ENCODE data around the gene ABTB2.

ABTB2 gene

GRCh38 chr11:34168642-34169420, 189.0 kb downstream of the ABTB2 start:
- TF ChIP-seq TARDBP (IDR thresholded peaks at IDR 0.05) = no peak
- no peak for TF ChIP-seq FOXM1 (IDR thresholded peaks at IDR 0.05; ENCODE audit: borderline replicate concordance)
- TF ChIP-seq ELF4 (IDR thresholded peaks at IDR 0.05) = no peak
- no peak for TF ChIP-seq SP1 (IDR thresholded peaks at IDR 0.05)
- no peak for TF ChIP-seq HDGF (IDR thresholded peaks at IDR 0.05; ENCODE audit: borderline replicate concordance)
- TF ChIP-seq BHLHE40 (IDR thresholded peaks at IDR 0.05; ENCODE audit: borderline replicate concordance) = no peak
- no peak for TF ChIP-seq L3MBTL2 (conservative IDR thresholded peaks at IDR 0.05)
- no peak for TF ChIP-seq FOXA1 (IDR thresholded peaks at IDR 0.05)
- TF ChIP-seq CTBP1 (IDR thresholded peaks at IDR 0.05; ENCODE audit: borderline replicate concordance) = no peak
- TF ChIP-seq ZNF384 (IDR thresholded peaks at IDR 0.05) = no peak
- no peak for TF ChIP-seq PKNOX1 (IDR thresholded peaks at IDR 0.05)
- TF ChIP-seq FOXK2 (IDR thresholded peaks at IDR 0.05) = no peak
- no peak for TF ChIP-seq NFRKB (IDR thresholded peaks at IDR 0.05)
- TF ChIP-seq LEF1 (IDR thresholded peaks at IDR 0.05; ENCODE audit: borderline replicate concordance) = no peak
- TF ChIP-seq SUZ12 (IDR thresholded peaks at IDR 0.05) = no peak
- no peak for TF ChIP-seq ARNT (IDR thresholded peaks at IDR 0.05)
- CTCF ChIA-PET = no interaction called here
- DNase-seq (ENCODE audit: extremely low spot score) = no peak
- POLR2A ChIA-PET = no interaction called here

GRCh38 chr11:34167961-34168360, 189.8 kb downstream of the ABTB2 start:
- POLR2A ChIA-PET = no interaction called here

GRCh38 chr11:34166806-34167740, 190.7 kb downstream of the ABTB2 start:
- DNase-seq (ENCODE audit: extremely low spot score) = no peak
- ChIA-PET POLR2A (no interaction called here), CTCF (interaction anchor here (1.3 kb wide), 1 partner anchor 325 kb away, joined by 3 read pairs; no protein-coding TSS in a partner anchor)
- TF ChIP-seq NFRKB (IDR thresholded peaks at IDR 0.05) (no peak), PKNOX1 (IDR thresholded peaks at IDR 0.05) (no peak), ARNT (IDR thresholded peaks at IDR 0.05) (no peak), L3MBTL2 (conservative IDR thresholded peaks at IDR 0.05) (no peak), BHLHE40 (IDR thresholded peaks at IDR 0.05; ENCODE audit: borderline replicate concordance) (no peak), HDGF (IDR thresholded peaks at IDR 0.05; ENCODE audit: borderline replicate concordance) (no peak), SUZ12 (IDR thresholded peaks at IDR 0.05) (no peak), FOXA1 (IDR thresholded peaks at IDR 0.05) (no peak), CTBP1 (IDR thresholded peaks at IDR 0.05; ENCODE audit: borderline replicate concordance) (no peak), FOXK2 (IDR thresholded peaks at IDR 0.05) (no peak), SP1 (IDR thresholded peaks at IDR 0.05) (no peak), FOXM1 (IDR thresholded peaks at IDR 0.05; ENCODE audit: borderline replicate concordance) (no peak), TARDBP (IDR thresholded peaks at IDR 0.05) (no peak), LEF1 (IDR thresholded peaks at IDR 0.05; ENCODE audit: borderline replicate concordance) (no peak), ZNF384 (IDR thresholded peaks at IDR 0.05) (no peak)

More at GRCh38 chr11:34167961-34168360, 189.8 kb downstream of the ABTB2 start:
- TF ChIP-seq ARNT (IDR thresholded peaks at IDR 0.05) (no peak), SUZ12 (IDR thresholded peaks at IDR 0.05) (no peak), PKNOX1 (IDR thresholded peaks at IDR 0.05) (no peak), HDGF (IDR thresholded peaks at IDR 0.05; ENCODE audit: borderline replicate concordance) (no peak), BHLHE40 (IDR thresholded peaks at IDR 0.05; ENCODE audit: borderline replicate concordance) (no peak), NFRKB (IDR thresholded peaks at IDR 0.05) (no peak), CTBP1 (IDR thresholded peaks at IDR 0.05; ENCODE audit: borderline replicate concordance) (no peak), ELF4 (IDR thresholded peaks at IDR 0.05) (no peak), FOXM1 (IDR thresholded peaks at IDR 0.05; ENCODE audit: borderline replicate concordance) (no peak), SP1 (IDR thresholded peaks at IDR 0.05) (no peak), LEF1 (IDR thresholded peaks at IDR 0.05; ENCODE audit: borderline replicate concordance) (no peak), L3MBTL2 (conservative IDR thresholded peaks at IDR 0.05) (no peak)
- CTCF ChIA-PET = no interaction called here
- DNase-seq (ENCODE audit: extremely low spot score) = no peak

GRCh38 chr11:34165786-34166555, 191.8 kb downstream of the ABTB2 start:
- no peak for DNase-seq (ENCODE audit: extremely low spot score)
- ChIA-PET POLR2A (no interaction called here), CTCF (interaction anchor here (1.3 kb wide), 1 partner anchor 326 kb away, joined by 3 read pairs; no protein-coding TSS in a partner anchor)
- TF ChIP-seq SUZ12 (IDR thresholded peaks at IDR 0.05) = no peak
- no peak for TF ChIP-seq NFRKB (IDR thresholded peaks at IDR 0.05)
- TF ChIP-seq TARDBP (IDR thresholded peaks at IDR 0.05) = no peak
- TF ChIP-seq CTBP1 (IDR thresholded peaks at IDR 0.05; ENCODE audit: borderline replicate concordance) = no peak
- no peak for TF ChIP-seq LEF1 (IDR thresholded peaks at IDR 0.05; ENCODE audit: borderline replicate concordance)
- no peak for TF ChIP-seq HDGF (IDR thresholded peaks at IDR 0.05; ENCODE audit: borderline replicate concordance)
- TF ChIP-seq L3MBTL2 (conservative IDR thresholded peaks at IDR 0.05) = no peak
- TF ChIP-seq ZNF384 (IDR thresholded peaks at IDR 0.05) = no peak
- TF ChIP-seq SP1 (IDR thresholded peaks at IDR 0.05) = no peak
- no peak for TF ChIP-seq ARNT (IDR thresholded peaks at IDR 0.05)
- TF ChIP-seq PKNOX1 (IDR thresholded peaks at IDR 0.05) = no peak
- no peak for TF ChIP-seq FOXK2 (IDR thresholded peaks at IDR 0.05)
- TF ChIP-seq BHLHE40 (IDR thresholded peaks at IDR 0.05; ENCODE audit: borderline replicate concordance) = no peak
- TF ChIP-seq FOXM1 (IDR thresholded peaks at IDR 0.05; ENCODE audit: borderline replicate concordance) = no peak
- no peak for TF ChIP-seq FOXA1 (IDR thresholded peaks at IDR 0.05)
- no peak for TF ChIP-seq ELF4 (IDR thresholded peaks at IDR 0.05)

All from HEK293T (cell line).